Measurements from ENCODE around the gene PPP1R16B. TPM values are rescaled to one million over a fixed set of nuclear protein-coding genes. Genes with fewer than 3 reads are reported as not detected.

Gene PPP1R16B
- polyA plus RNA-seq, 1 donor from 2014 or later = 1.9 TPM

GRCh38 chr20:38907918-38908677, 102.6 kb downstream of the PPP1R16B start:
- Histone ChIP-seq H3K4me2 (ENCODE audit: low read length) (no peak overlapping the region), H3K79me2 (replicated peaks; ENCODE audit: insufficient read depth, low read length) (no peaks in the 10 kb centered on the region), H4K20me1 (ENCODE audit: insufficient read depth) (no peaks in the 10 kb centered on the region), H3F3A (ENCODE audit: insufficient read depth, low read length, poor library complexity, severe bottlenecking) (no peaks in the 10 kb centered on the region), H3K27ac (ENCODE audit: low read length) (no peak overlapping the region), H3K9me2 (ENCODE audit: insufficient read depth, low read length) (no peaks in the 10 kb centered on the region), H3K9ac (ENCODE audit: low read length) (no peak overlapping the region), H3K9me3 (ENCODE audit: low read length) (no peaks in the 10 kb centered on the region), H3K27me3 (ENCODE audit: insufficient read depth, low read depth, low read length) (no peaks in the 10 kb centered on the region), H3K36me3 (ENCODE audit: insufficient read depth, low read length) (no peaks in the 10 kb centered on the region), H2AFZ (ENCODE audit: low read depth, low read length) (no peak overlapping the region), H3K4me3 (ENCODE audit: low read length) (no peak overlapping the region)
- TF ChIP-seq EZH2 (IDR thresholded peaks at IDR 0.05; ENCODE audit: borderline replicate concordance, insufficient read depth, low read length, poor library complexity, severe bottlenecking) = no peak
- TF ChIP-seq RAD21 (conservative IDR thresholded peaks at IDR 0.05) = no peak
- TF ChIP-seq EP300 (conservative IDR thresholded peaks at IDR 0.05; ENCODE audit: poor library complexity, severe bottlenecking) = no peak
- TF ChIP-seq POLR2AphosphoS5 (IDR thresholded peaks at IDR 0.05) = no peak
- TF ChIP-seq TAF1 (IDR thresholded peaks at IDR 0.05; ENCODE audit: low read depth) = no peak
- no peak for TF ChIP-seq MXI1 (conservative IDR thresholded peaks at IDR 0.05; ENCODE audit: poor library complexity, severe bottlenecking)
- TF ChIP-seq CTCF (IDR thresholded peaks at IDR 0.05; ENCODE audit: poor library complexity, severe bottlenecking) = no peak
- TF ChIP-seq REST (IDR thresholded peaks at IDR 0.05; ENCODE audit: borderline replicate concordance) = no peak
- no peak for TF ChIP-seq SMC3 (conservative IDR thresholded peaks at IDR 0.05; ENCODE audit: poor library complexity)

- Histone ChIP-seq H3K4me2 (ENCODE audit: low read length) (no peak overlapping the region), H3K4me3 (ENCODE audit: low read length) (no peak overlapping the region), H3K79me2 (replicated peaks; ENCODE audit: insufficient read depth, low read length) (no peaks in the 10 kb centered on the region), H3K9ac (ENCODE audit: low read length) (no peak overlapping the region), H2AFZ (ENCODE audit: low read depth, low read length) (no peak overlapping the region), H3F3A (ENCODE audit: insufficient read depth, low read length, poor library complexity, severe bottlenecking) (no peaks in the 10 kb centered on the region), H3K27me3 (ENCODE audit: insufficient read depth, low read depth, low read length) (no peaks in the 10 kb centered on the region), H3K27ac (ENCODE audit: low read length) (no peak overlapping the region), H3K9me2 (ENCODE audit: insufficient read depth, low read length) (no peaks in the 10 kb centered on the region), H3K36me3 (ENCODE audit: insufficient read depth, low read length) (no peaks in the 10 kb centered on the region), H3K9me3 (ENCODE audit: low read length) (no peaks in the 10 kb centered on the region), H4K20me1 (ENCODE audit: insufficient read depth) (no peaks in the 10 kb centered on the region)
- TF ChIP-seq EZH2 (IDR thresholded peaks at IDR 0.05; ENCODE audit: borderline replicate concordance, insufficient read depth, low read length, poor library complexity, severe bottlenecking) = no peak
- TF ChIP-seq REST (IDR thresholded peaks at IDR 0.05; ENCODE audit: borderline replicate concordance) = no peak
- TF ChIP-seq SMC3 (conservative IDR thresholded peaks at IDR 0.05; ENCODE audit: poor library complexity) = no peak
Measured at GRCh38 chr20:38915355-38915754, 109.9 kb downstream of the PPP1R16B start.
